ENCODE results near the gene KRT9. TPM values are rescaled to one million over a fixed set of nuclear protein-coding genes. Genes with fewer than 3 reads are reported as not detected.

Gene KRT9
- total and polyA plus RNA-seq, 10 of the 15 experiments (the other 5 are each of a cell fraction or from before 2014, with no cell fraction given): not detected

GRCh38 chr17:41595585-41595984 lies 23.7 kb upstream of the KRT9 start:
- no TSS peak for BruUV-seq (replicated peaks)
- no peaks in the 10 kb centered on the region for H3K9me3 ChIP-seq (replicated peaks; ENCODE audit: control insufficient read depth, insufficient read depth, low read length)
- H3K79me2 ChIP-seq (ENCODE audit: control insufficient read depth, insufficient read depth, low read length): no peaks in the 10 kb centered on the region
- CTCF ChIA-PET: no interaction called here
- H3K36me3 ChIP-seq (ENCODE audit: control insufficient read depth in 2 of 2, insufficient read depth in 2 of 2, low read length in 1 of 2): no peaks in the 10 kb centered on the region
- H4K20me1 ChIP-seq (ENCODE audit: control insufficient read depth, insufficient read depth): no peaks in the 10 kb centered on the region
- SMC1A ChIA-PET (ENCODE audit: uncharacterized antibody, unreplicated experiment): no interaction called here
- RAD21 ChIA-PET (ENCODE audit: unreplicated experiment): no interaction called here
- FAIRE-seq (no peak), DNase-seq (ENCODE audit: low read depth, low spot score) (no peak), ATAC-seq (no peak)
- no peak overlapping the region for H3K27ac ChIP-seq (ENCODE audit: control insufficient read depth, insufficient read depth)
- H3K9ac ChIP-seq (ENCODE audit: control insufficient read depth, insufficient read depth, low read length): no peak overlapping the region
- H3K4me2 ChIP-seq (ENCODE audit: control insufficient read depth, insufficient read depth): no peak overlapping the region
- POLR2A ChIA-PET: no interaction called here
- H3K4me1 ChIP-seq (ENCODE audit: control insufficient read depth, insufficient read depth, low read length): no peaks in the 10 kb centered on the region
- 48% methylated on average over 8 of the region's 8 CpGs for WGBS (ENCODE audit: insufficient coverage, insufficient replicate concordance, low lambda C conversion rate, missing lambda C conversion rate)
- intact Hi-C loops (cut with micrococcal nuclease; ENCODE audit: unreplicated experiment) (no loop called here), in situ Hi-C loops (cut with MboI) (no loop called here)
- no peak overlapping the region for H2AFZ ChIP-seq (ENCODE audit: control insufficient read depth, low read depth, low read length)
- peaks cover 0 to 2% of the 10 kb centered on the region in 2 experiments; a peak in 2 of 4 replicates for H3K27me3 ChIP-seq (replicated peaks in 1 of 2; ENCODE audit: control insufficient read depth in 2 of 2, insufficient read depth in 2 of 2, low read length in 1 of 2)
- H3K4me3 ChIP-seq: no peak overlapping the region
- TF ChIP-seq MTA3 (IDR thresholded peaks at IDR 0.05; ENCODE audit: borderline replicate concordance, low read length) (no peak), BHLHE40 (IDR thresholded peaks at IDR 0.05; ENCODE audit: borderline replicate concordance in 1 of 2, low read depth in 2 of 2, low read length in 1 of 2) (no peak), BCLAF1 (IDR thresholded peaks at IDR 0.05) (no peak), CEBPZ (IDR thresholded peaks at IDR 0.05; ENCODE audit: low read depth, low read length) (no peak), BCL11A (IDR thresholded peaks at IDR 0.05; ENCODE audit: low read depth, low read length) (no peak), NR2C1 (IDR thresholded peaks at IDR 0.05) (no peak), POU2F2 (IDR thresholded peaks at IDR 0.05; ENCODE audit: borderline replicate concordance, low read depth, low read length) (no peak), NR2C2 (IDR thresholded peaks at IDR 0.05; ENCODE audit: borderline replicate concordance, control insufficient read depth, insufficient read length, low read depth) (no peak), MXI1 (IDR thresholded peaks at IDR 0.05; ENCODE audit: low read depth, low read length) (no peak), E4F1 (IDR thresholded peaks at IDR 0.05; ENCODE audit: borderline replicate concordance, partially characterized antibody) (no peak), RCOR1 (conservative IDR thresholded peaks at IDR 0.05; ENCODE audit: low read depth, low read length) (no peak)
